GM19099 (cell line): ENCODE results near the gene ST3GAL2.

Source experiments
- POLR2A ChIP-seq: IDR thresholded peaks from 3 replicates; pipeline ENCODE4 v1.6.1; 2011; ENCODE audit warnings: low read depth; ENCODE audit not compliant: insufficient read length; ENCODE audit errors: extremely low read depth

Gene ST3GAL2

DNA sequence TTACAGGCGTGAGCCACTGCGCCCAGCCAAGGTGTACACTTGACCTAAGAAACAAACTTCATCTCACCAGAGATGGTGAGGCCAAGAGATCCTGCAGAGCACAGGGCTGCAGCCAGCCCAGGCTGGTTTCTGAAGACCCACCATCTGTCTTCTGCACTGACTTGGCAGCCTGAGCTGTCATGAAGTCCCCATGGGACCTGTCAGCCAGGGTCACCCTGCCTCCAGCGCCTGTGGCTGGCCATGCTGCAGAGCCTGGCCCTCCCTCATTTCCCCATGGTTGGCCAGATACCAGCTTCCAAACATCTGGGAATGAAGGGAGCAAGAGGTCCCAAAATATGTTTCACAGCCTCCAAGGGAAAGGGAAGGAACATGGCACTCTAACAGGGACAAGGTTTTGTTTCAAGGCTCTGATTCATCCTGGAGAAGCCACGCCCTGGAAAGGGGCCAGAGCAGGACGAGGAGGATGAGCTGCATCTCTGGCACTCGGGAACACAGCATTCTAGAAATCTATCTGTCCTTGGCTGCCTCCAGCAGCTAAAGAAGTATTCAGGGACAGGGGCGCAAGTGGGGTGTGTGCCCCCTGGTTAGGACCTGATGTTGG, 46.9 kb downstream of the ST3GAL2 start:
- no peak for TF ChIP-seq POLR2A

DNA sequence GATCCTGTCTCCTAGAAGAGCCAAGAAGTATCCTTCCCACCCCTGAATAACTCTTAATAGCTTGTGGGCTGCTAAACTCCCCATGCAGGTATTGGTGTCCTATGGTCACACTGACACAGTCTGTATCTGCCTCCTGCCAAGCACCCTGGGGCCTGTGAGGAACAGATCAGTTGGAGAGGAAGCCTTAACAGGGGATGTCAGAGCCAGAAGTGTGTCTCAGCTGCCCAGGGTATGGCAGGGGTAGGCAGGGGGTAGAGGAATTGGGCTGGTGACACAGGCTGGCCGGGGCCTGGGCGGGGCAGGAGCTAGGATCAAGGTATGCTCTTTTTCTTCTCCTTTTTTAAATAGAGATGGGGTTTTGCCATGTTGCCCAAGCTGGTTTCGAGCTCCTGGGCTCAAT, 47.5 kb downstream of the ST3GAL2 start:
- no peak for TF ChIP-seq POLR2A

DNA sequence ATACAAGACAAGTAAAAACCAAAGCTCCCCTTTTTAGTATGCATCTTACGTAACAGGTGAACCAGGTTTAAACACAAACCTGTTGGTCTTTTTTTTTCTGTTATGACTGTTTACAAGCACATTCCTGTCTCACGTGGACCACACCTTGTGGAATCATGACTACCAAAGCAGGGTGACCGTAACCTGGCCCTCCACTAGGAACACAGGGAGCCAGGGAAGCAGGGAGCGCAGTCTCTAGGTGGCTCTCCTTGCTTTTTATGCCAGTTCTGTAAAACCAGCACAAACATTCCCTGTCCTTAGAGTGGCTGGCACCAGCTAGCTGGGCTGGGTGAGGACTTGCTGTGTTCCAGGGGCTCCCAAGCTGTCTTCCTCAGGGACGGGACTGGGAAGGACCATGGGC, 48.1 kb downstream of the ST3GAL2 start:
- no peak for TF ChIP-seq POLR2A

- TF ChIP-seq POLR2A, result no peak
These were observed 50.8 kb downstream of the ST3GAL2 start for GRCh38 chr16:70388006-70388680.

GRCh38 chr16:70383421-70383960, 55.4 kb downstream of the ST3GAL2 start:
- no peak for TF ChIP-seq POLR2A

GRCh38 chr16:70381604-70382342, 57.1 kb downstream of the ST3GAL2 start:
- peak; percentile 55 for TF ChIP-seq POLR2A

GRCh38 chr16:70380919-70381603, 57.8 kb downstream of the ST3GAL2 start:
- peak; percentile 92 for TF ChIP-seq POLR2A

GRCh38 chr16:70380248-70380918, 58.5 kb downstream of the ST3GAL2 start:
- TF ChIP-seq POLR2A, result peak; percentile 9

- no peak for TF ChIP-seq POLR2A
These were observed 59.9 kb downstream of the ST3GAL2 start for GRCh38 chr16:70378869-70379493.

DNA sequence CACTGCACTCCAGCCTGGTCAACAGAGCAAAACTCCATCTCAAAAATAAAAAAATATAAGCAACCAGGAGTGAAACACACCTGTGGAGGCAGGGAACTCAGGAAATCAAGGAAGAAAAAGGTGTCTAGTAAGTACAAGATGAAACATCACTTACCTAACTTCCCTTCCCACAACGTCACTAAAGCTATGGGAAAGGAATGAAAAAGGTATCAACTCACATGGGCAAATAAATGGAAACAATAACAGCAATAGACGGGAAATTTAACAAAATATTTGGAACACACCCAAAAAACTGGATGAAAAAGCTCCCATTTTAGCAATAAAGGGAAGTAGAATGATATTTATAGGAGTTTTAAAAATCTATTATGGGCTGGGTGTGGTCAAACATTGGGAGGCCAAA, 61.1 kb downstream of the ST3GAL2 start:
- TF ChIP-seq POLR2A, result no peak

DNA sequence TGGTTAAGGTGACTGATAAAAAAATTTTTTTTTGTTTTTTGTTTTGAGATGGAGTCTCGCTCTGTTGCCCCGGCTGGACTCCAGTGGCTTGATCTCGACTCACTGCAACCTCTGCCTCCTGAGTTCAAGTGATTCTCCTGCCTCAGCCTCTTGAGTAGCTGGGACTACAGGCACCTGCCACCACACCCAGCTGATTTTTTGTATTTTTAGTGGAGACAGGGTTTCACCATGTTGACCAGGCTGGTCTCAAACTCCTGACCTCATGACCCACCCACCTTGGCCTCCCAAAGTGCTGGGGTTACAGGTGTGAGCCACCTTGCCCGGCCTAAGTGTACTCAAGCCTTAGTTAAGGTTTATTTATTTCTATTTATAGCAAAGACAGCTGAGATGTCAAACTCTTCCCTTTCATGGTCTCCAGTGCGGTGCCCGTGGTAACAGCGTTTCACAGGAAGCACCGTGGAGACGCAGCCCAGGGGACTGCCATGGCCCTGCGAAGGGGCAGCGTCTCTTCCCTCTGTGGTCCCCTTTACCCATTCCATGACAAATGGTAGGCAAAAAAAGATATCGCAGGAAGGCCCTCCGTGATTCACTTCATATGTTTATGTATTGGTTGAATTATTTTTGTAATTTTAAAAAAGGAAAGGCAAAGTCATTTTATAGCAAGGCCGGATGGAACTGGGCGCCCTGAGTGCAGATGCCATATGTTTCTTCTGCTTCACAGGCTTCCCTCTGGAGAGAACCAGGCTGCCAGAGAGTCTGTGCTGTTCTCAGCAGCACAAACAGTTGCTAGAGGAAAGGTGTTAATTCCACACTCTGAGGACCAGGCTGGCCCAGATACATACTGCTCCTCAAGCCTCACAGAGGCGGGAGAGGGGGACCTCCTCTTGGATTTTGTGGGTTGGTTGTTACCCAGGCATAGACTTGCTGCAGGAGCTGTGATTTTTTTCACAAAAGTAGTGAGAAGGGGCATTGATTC, 63.0 kb downstream of the ST3GAL2 start:
- TF ChIP-seq POLR2A, result no peak

GRCh38 chr16:70374213-70374612, 64.7 kb downstream of the ST3GAL2 start:
- no peak for TF ChIP-seq POLR2A
